HG02943 (cell line): ENCODE data around the gene PDE2A.
"Not testable (repeated sequence)": the region's sequence is repeated elsewhere in the genome, so short reads cannot be mapped to it uniquely, and the experiment has no call there.

Source experiments
- ATAC-seq: cut with Tn5 transposase; IDR thresholded peaks from one replicate; pipeline ENCODE4 v1.9.1; 2021; ENCODE audit warnings: mild to moderate bottlenecking, low read depth, moderate library complexity; ENCODE audit not compliant: unreplicated experiment

The PDE2A gene

DNA sequence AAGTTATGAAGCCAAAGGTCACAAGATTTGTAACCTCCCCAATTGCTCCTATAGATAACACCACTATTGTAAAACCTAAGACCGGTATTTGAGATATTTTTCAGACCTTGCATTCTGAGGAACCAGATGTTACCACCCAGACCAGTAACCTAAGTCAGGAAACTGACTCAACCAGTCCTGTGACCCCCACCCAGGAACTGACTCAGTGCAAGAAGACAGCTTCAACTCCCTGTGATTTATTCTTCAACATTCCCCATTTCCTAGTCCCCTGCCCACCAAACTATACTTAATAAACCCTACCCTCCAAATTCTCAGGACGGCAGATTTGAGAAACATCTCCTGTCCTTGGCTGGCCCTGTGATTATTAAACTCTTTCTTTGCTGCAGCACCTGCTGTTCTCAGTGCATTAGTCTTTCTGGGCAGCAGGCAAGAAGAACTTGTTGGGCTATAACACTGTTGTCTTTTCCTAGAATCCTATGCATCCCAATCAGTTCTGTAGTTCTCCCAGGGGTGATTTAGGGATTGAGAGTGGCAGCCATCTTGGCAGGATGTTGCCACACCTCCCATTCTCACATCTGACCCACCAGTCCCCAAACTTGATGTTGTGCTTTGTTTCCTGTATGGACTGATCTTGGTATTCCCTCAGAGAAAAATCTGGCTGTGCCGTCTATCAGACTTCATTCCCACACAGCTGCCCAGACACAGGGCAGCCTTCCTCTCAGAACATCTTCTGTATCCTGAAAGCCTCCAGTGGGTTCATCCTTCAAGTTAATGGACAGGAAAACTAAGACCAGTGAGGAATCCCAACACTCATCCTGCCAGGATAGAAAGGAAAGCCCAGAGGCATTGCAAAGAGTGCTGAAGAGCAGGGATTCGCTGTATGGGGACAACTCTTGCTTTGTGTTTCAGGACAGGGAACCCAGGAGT lies 104.0 kb downstream of the PDE2A start:
- no peak for ATAC-seq

- no peak for ATAC-seq
Measured at GRCh38 chr11:72568861-72569260, 105.4 kb downstream of the PDE2A start.

GRCh38 chr11:72562431-72562830 lies 111.8 kb downstream of the PDE2A start:
- no peak for ATAC-seq

DNA sequence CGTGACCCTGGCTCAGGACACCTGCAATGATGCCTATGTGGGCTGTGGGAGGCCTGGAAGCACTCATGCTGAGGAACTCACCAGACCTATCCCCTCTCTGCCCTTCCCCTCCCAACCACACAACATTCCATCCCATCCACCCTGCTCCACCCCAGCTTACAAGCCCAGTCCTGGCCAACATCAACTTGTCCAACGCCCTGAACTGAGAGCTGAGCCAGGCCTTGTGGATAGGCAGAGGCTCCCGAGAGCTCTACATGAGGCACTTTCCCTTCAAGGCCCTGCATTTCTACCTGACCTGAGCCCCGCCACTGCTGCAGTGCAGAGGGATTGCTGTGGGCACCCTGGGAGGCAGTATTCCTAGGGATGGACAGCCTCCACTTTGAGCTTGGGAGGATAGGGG lies 112.4 kb downstream of the PDE2A start:
- ATAC-seq = no peak

DNA sequence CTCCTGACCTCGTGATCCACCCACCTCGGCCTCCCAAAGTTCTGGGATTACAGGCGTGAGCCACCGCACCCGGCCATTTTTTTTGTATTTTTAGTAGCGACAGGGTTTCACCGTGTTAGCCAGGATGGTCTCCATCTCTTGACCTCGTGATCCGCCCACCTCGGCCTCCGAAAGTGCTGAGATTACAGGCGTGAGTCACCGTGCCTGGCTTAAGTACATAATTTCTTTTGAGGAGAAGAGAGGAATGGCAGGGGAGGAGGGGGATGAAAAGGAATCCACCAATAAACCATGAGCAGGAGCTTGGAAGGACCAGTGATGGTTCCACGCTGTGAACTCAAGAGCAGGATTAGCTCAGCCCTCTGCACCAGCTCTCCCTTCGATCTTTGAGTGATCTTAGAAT lies 113.4 kb downstream of the PDE2A start:
- ATAC-seq = not testable (repeated sequence)

DNA sequence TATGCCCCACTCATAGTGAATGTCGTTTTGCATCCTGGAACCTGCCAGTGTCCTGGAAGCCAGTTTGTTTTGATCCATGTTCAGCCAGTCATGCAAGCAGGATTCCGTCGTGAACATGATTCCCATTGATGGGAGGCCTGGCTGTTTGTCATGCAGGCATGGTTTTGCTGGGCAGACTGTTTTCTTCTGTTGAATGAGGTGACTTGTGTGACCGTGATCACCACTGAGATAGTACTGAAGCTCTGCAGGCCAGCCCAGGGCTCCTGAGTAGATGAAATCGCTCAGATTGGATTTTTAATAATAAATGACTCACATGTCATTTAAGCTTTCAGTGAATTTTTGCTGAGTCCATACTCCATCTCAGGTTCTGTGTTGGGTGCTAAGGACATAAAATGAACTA lies 117.8 kb downstream of the PDE2A start:
- no peak for ATAC-seq

GRCh38 chr11:72555014-72555522 lies 119.2 kb downstream of the PDE2A start:
- ATAC-seq = not testable (repeated sequence)

DNA sequence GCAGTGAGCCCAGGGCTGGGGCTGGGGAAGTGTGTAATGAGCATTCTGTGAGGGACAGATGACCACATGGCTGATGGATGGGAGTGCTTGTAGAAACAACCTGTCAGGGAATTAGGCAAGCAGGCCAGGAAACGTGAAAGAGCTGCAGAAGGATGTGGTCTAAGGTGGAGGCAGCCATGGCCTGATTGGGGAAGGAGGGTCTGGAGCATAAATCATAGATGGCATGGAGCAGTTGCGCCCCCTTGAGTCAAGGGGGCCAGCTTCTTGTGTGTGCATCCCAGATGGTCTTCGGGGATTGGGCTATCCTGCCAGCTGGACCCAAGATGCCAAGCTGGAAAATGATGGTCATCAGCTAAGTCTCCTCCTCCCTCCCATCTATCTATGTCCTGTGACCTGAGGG lies 120.5 kb downstream of the PDE2A start:
- ATAC-seq = no peak

- ATAC-seq = no peak
Measured at GRCh38 chr11:72552399-72552910, 121.8 kb downstream of the PDE2A start.

GRCh38 chr11:72551571-72551970 lies 122.7 kb downstream of the PDE2A start:
- ATAC-seq = no peak

- ATAC-seq = no peak
Measured at GRCh38 chr11:72548463-72548862, 125.8 kb downstream of the PDE2A start.

DNA sequence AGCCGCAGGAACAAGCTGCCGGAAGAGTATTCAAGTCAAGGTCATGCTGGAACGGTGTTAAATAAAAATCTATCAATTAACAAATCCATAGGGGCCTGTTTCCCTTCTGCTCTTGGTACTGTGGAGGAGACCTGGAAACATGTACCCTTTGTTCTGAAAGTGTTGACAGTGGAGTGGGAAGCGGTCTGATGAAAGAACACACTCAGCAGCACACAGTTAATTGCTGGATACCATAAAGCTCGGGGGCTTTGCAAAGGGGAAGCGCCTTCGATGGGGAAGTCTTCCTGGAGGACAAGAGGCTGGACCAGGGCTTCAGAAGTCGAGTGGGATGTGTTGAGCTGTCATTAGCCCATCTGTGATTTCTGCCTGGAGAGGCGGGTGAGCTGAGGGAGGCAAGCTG lies 127.4 kb downstream of the PDE2A start:
- ATAC-seq = no peak

GRCh38 chr11:72544589-72544988 lies 129.6 kb downstream of the PDE2A start:
- no peak for ATAC-seq

GRCh38 chr11:72543849-72544542 lies 130.2 kb downstream of the PDE2A start:
- no peak for ATAC-seq

DNA sequence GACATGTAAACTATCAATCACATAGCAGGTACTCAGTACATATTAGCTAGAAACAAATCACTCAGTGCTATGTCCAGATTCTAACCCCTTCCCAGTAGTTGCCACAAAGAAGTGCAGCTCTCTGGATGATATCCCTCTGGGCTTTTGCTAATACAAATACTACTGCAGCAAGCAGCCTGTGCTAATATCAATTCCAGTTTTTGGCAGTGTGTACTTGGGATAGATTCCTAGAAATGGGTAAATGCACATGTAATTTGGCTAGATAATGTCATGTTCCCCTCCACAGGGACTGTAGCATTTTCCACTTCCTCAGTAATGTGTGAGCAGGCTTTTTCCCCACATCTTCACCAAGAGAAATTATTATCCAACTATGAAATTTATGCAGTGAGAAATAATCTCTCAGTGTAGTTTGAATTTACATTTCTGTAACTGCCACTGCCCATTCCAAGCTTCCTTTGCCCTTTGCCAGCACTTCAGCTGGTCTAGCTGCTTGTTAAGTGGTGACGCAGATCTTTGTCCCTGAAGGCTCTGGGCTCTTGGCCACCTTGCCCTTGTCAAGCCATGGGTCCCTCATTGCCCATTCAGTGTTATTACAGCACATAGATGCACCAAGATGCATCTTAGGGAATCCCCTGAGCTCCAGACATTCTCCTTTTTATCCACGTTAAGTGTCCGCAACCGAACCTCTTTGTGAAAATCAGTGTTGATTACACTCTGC lies 132.8 kb downstream of the PDE2A start:
- ATAC-seq = no peak

- no peak for ATAC-seq
Measured at GRCh38 chr11:72537051-72537450, 137.2 kb downstream of the PDE2A start.

GRCh38 chr11:72535194-72535547 lies 139.1 kb downstream of the PDE2A start:
- ATAC-seq = no peak

DNA sequence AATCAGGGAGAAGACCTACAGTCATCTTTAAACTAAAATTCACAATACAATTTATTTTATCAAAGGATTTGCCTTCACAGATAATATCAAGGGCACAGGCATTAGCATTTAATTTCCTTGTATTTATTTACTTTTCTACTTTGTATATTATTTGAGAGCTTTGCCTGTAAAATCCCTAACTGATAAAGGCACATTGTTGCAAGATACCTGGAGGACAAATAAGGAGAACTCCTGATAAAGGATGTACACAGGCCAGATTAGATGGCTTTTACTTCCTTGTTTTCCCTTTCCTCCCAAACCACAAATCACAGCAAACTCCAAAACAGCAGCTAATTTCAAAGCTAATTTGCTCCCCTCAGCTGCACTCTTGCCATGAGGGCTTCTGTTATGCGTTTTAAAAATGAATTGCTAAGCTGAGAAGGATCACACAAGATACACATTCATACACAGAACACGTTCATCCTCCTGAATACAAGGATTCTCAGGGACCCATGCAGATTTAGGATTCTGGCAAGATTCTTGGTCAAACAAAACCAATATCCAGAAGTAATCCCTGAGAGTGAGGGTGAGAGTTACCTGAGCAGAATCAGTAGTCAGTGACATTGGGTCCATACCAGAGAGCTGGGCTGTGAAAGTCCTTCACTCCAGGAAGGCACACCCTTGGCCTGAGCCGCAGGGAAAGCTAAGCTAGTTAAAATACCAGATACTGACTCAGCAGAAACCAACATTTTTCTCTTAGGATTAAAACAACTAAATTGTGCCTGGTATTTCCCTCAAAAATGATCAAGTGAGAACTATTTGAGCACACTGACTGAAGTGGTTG lies 139.6 kb downstream of the PDE2A start:
- no peak for ATAC-seq

DNA sequence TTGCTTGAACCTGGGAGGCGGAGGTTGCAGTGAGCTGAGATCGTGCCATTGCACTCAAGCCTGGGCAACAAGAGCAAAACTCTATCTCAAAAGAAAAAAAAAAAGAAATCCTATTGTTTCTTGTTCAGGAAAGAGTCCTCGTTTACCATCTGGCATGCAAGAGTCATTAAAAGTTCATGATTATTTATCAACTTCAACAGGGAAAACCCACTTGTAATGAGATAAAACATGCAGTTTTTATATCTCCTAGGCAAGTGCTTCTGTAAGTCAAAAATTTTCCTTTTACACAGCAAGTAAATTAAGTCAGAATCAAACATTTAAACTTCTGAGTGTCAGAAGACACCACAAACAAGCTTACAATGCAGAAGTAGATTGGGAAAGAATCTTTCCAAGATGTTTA lies 145.2 kb downstream of the PDE2A start:
- no peak for ATAC-seq

- ATAC-seq = no peak
Measured at GRCh38 chr11:72528121-72528520, 146.1 kb downstream of the PDE2A start.
